Hematopoietic multipotent progenitor cell treated with erythropoietin and hydrocortisone succinate and interleukin-3 and kit ligand, for 17 days (in vitro differentiated cells): ENCODE results near the gene AMFR.

Experiments
- DNase-seq: peaks from one replicate; pipeline ENCODE4 v3.0.0-alpha.2; 2015; ENCODE audit warnings: low spot score

AMFR gene

DNA sequence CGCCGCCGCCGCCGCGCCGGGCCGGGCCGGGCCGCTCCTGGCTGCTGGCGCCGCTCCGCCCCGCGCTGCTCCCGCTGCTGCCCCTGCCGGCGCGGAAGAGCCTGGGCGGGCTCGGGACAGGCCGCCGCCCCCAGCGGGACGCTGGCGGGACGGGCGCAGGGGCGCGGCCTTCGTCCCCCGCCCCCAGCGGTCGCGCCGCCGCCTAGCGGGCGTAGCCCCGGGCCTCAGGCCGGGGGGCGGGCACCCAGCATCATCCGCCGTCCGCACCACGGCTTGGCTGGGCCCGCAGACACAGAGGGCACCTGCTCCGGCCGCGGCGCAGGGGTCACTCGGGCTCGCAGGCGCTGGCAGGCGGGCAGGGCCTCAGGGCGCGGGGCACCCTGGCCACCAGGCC, at the start of gene AMFR:
TSS of gene AMFR (minus strand) at position 107 of the 394 bp plus-strand sequence. CDS start 218 bp downstream, outside the sequence.
- DNase-seq, result peak; percentile 83

DNA sequence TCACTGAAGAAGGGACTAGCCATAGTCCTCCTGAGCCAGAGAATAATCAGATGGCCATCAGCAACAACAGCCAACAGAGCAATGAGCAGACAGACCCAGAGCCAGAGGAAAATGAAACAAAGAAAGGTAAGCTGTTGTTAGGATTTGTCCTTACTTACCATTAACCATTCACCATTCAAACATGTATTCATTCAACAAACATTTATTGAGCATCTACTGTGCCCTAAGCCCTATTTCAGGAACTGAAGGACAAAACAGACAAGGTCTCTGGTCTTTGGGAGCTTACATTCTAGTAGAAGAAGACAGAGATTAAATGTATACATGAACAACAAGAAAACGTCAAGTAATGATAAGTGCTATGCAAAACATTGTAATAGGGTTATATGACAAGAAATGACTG, 45.3 kb upstream of the AMFR start:
- DNase-seq, result no peak

DNA sequence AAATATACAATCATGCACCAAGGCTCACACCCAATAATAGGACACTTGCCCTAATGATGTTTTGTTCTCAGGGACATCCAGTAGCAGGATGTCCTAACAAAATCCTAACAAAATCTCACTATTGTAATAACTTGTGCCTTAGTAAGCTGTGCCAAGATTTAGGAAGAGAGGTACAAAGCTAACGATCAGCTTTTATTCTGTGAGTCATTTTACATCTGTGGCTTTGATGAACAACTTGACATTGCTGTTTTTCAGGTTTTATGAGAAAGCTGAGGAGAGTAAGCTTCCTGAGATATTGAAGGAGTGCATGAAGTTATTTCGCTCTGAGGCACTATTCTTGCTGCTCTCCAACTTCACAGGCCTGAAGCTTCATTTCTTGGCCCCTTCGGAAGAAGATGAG, 44.9 kb upstream of the AMFR start:
- no peak for DNase-seq

DNA sequence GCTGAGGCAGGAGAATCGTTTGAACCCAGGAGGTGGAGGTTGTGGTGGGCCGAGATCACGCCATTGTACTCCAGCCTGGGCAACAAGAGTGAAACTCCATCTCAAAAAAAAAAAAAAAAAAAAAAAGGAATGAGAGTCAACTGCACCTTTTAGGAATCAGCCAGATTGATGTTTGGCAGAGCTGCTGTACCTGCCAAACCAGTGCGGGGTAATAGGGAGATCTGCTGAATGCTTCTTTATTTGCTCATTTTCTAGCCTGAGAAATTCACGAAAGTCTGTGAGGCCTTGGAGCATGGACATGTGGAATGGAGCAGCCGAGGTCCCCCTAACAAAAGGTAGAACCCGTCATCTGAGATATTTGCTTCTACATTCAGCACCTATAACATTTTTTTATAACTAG, 44.4 kb upstream of the AMFR start:
- no peak for DNase-seq

DNA sequence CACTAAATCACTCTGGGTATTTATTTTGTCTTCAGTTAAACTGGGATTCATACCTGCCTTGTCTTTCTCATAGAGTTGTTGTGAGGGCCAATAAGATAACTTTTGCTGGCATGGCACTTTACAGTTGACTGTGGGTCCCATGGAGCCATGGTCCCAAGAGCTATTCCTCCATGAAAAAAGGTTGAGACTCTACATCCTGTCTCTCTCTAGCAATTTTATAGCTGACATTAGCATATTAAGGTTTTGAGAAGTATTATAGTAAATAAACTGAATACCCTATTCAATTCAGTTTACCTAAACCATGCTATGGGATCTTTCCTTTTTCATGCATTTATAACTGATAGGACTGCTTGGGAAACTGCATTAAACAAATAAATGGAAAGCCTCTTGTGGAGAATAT, 43.5 kb upstream of the AMFR start:
- DNase-seq, result no peak

DNA sequence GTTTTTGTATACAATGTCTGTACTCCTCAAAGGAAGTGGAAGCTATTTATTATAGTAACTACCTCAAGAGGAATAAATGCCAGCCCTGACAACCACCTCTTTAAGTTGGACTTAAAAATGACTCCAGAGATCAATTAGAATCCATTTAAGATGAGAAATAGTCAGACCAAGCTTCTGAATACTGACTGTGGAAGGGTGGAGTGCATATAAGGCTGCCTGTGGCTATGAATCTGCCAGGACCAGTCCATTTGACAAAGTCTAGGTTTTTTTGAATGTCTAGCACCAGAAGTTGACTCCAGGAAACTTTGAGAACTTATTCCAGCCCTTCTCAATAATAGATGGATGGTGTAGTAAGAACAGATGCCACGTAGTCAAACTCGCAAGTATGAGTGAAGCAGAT, 41.0 kb upstream of the AMFR start:
- no peak for DNase-seq

DNA sequence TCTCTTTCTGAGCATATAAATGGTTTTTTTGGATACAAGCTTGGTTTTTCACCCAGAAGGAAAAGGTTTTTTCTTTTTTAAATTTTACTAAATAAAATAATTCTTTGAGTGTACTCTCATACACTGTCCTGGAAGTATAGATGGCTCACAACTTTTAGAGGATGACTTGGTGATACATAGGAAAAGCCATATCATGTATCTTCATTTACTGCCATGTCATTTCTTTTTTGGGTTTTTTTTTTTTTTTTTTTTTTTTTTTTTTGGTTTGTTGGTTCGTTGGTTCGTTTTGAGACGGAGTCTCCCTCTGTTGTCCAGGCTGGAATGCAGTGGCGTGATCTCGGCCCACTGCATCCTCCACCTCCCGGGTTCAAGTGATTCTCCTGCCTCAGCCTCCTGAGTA, 37.8 kb upstream of the AMFR start:
- no peak for DNase-seq

DNA sequence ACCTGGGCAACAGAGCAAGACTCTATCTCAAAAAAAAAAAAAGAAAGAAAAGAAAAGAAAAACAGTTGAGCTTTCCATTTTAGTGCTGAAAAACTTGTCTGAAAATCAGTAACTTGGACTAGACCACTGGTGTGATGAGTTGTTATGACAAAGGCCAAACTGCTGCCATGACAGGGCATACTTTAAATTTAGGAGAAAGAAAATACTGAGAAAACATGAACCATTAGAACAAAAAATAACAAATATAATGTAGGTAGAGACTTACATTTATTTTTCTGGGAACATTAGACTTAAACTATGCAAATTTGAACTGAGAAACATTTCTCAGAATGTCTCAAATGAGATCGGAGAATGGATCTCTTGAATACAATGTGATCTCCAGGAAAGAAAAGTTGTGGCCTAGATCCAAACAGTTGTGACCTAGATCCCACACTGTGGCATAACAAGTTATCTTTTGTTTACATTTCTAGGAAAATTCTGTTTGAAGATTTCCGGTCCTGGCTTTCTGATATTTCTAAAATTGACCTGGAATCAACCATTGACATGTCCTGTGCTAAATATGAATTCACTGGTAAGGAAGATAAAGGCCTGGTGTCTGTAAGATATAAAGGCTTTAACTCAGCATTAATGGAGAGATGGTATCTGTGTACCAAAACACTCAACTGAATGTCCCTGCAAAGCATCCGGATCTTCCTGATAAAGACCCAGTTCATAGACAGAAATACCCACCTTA, 36.9 kb upstream of the AMFR start:
- DNase-seq, result no peak

DNA sequence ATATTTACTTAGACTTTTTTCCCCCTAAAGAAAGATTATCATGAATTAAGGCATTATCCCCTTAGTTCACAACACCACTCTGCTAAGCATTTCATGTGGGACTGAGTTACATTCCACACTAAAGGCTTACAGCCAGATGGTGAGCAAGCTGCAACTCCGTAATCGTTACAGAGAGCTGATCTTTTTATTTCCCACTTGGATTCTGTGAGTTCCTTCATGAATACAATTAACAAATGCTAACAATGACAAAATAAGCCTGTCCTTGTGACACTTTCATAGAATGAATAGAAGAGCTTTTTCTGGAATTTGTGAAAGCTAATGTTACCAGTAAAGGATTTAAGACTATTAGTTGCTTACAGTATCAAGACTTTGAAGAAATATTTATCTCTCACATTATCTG, 34.8 kb upstream of the AMFR start:
- no peak for DNase-seq

DNA sequence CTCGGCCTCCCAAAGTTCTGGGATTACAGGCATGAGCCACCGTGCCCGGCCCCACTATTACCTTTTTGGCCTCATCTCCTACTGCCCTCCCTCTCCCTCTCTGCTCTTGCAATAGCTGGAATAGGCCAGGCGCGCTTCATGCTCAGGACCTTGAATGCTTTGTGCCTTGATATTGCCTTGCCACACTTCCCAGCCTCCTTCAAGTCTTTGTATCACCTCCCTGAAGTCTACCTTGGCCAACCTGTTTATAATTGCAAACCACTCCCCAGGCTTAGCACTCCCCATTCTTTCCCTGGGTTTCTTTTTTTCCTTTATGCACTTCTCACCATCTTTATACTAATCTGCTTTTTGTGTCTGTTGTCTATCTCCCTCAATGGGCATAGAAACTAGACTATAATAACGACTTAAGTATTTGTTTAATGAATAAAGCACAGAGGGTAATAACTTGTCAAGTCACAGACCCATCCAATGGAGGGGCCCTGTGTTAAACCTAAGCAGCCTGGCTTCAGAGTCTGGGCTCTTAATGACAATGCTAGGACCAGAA, 32.7 kb upstream of the AMFR start:
- DNase-seq, result no peak

DNA sequence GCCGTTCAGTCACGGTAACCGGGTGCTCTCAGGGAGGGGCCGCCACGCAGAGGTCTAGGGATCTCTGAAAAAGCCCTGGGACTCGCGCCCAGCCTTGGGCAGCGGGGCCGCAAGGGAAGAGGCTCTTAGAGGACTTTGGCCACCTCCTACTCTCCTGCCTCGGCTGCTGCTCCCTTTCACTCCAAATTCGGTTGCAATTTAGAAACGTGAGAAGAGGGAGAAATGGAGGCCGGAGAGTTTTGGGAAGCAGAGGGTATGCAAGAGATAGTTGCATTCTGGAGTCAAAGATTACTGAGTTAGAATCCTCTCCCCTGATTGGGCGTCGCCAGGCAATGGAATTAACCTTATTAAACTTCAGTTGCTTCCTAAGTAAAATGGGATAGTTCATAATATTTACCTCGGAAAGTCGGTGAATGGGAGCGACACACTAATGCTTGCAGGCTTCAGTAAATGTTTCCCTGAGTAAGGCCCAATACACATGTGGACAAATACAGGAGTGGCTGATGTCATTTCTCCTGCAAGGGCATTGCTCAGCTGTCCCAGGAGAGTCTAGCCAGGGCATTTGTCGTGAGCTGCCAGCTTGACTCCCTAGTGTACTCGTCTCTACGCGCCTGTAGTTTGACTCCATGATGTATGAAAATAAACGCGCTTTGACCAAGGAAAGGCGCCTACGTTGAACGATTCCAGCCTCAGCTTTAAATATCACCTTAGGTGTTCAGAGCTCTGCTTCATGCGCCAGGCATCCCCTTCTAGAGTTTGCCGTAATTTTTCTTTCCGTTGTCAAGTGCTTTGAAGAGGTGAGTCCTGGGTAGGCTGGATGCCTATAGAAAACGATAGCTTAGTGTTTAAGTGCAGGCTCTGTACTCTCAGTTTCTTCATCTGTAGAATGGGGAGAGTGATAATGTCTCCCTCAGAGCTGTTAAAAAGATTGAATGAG, 26.7 kb upstream of the AMFR start:
- DNase-seq, result no peak

DNA sequence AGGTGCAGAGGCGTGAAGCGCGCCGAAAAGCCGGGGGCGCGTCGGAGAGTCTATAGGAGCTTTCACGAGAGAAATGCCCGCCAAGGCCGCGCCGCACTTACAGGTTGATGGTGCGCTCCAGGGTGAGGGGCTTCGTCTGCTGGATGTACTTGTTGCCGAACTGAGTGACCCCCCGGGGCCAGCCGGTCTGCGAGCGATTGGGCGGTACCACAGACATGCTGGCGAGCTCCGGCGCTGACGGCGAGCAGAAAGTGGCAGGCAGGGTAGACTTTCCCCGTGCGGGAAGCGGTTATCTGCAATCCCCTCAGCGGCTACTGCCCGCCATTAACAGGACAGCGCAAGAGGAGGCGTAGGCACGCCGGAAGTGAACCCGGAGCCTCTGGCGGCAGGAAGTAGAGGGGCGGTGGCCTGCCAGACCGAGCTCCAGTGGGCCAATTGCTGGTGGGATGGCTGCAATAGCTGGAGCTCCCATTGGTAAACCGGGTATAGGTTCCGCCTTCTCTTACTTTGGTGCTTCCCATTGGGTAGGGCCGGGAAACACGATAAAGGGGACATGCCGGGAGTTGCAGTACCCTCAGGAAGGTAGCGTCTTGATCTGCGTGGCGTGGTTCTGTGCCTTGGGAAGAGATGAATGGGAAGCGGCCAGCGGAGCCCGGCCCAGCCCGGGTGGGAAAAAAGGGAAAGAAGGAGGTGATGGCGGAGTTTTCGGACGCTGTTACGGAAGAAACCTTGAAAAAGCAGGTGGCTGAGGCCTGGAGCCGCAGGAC, 25.8 kb upstream of the AMFR start, which contains the start of the genes NUDT21 and OGFOD1:
TSS of gene NUDT21 (minus strand) at position 347 of the 767 bp plus-strand sequence. CDS start at position 217, 130 bp downstream.
TSS of gene OGFOD1 (plus strand) at position 569 of the 767 bp plus-strand sequence. CDS start at position 628, 59 bp downstream.
- DNase-seq, result peak; percentile 96

DNA sequence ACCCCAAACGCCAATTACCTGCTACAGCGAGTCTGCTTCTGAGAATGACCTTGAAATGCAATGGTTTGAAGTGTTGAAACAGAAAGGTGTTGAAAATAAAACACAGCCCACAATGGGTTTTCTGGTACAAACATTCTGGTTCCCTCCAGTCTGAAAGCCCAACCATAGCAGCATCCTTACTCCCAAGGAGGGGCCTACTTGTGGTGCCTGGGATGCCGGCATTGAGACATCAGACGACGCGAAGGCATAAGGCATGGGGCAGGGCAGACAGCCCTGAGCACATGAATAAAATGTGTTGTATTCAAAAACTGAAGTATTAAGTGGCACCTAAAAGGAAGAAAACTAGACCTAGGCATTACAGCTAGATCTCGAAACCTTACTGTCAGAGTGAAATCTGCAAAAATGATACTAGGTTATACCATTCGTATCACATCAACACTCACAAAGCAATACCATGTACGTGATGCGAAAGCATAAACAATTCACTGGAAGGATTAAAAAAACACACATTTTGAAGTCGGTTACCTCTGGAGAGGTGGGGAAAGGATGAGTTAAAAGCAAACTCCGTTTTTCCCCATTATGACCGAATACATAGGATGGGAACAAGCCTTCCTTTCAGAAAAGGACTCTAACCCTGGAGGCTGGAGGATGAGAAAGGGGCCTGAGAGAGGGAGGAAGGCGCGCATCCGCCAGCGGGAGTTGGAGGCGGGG, 25.1 kb upstream of the AMFR start:
- DNase-seq, result no peak

DNA sequence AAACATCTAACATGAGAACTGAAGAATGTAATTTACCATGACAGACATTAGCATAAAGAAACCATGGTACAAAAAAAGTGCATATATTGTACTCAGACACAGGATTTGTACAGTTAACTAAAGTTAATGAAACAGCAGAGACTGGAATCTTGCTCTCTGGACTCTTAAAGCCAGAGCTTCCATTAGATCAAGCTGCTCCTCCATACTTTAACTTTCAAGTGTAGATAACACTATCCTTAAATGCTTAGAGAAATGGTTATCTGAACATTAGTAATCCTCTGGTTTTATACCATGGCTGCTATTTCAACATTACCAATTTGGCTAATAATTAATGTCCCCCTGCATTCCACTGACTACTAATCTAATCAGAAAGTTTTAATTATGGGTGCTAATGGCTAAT, 22.7 kb upstream of the AMFR start:
- no peak for DNase-seq

DNA sequence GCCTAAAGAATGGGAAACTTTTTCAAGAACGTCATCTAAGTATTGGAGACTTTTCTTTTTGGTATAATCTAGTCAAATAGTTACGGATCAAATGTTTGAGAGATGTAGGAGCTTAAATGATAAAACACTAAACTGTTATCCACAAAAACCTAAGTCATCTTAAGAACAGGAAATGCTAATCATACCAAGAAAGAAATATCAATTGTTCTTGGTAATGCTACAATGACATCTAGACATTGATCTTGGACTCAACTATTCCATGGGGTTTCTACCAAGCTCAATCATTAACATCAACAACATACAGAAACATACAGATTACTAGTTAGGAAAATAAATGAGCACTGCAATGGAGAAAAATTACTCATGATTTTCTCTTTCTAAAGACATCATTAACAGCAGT, 21.9 kb upstream of the AMFR start:
- DNase-seq, result no peak

DNA sequence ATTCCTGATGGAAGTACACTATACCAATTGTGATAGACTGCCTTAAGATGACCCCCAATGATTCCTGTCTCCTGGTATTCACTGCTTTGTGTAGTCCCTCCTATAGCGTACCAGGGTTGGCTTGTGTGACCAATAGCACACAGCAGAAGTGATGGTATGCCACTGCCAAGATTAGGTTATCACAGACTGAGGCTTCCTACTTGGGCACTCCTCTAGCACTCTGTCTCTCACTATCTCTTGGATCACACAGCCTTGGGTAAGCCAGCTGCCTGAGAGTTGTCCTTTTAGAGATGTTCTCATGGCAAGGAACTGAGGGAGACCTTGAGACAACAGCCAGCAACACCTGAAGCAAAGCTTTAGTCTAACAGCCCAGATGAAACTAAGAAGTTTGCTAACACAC, 12.7 kb upstream of the AMFR start:
- DNase-seq, result peak; percentile 47

DNA sequence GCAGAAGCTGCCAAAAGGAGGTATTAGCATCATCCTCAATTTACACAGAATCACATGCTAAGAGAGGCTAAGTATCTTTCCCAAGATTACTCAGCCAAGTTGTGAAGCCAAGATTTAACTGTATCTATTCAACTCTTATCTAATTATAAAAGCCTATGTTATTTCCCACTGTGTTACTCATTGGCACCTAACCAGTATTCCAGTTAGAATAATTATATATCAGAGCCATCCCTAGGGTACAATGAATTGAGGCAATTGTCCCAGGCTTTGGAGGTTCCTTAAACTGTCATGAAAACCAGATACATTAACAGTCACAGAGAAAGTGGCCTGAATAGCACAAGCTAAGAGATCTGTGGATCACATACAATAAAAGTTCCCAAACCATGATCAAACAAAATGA, 10.9 kb upstream of the AMFR start:
- no peak for DNase-seq

DNA sequence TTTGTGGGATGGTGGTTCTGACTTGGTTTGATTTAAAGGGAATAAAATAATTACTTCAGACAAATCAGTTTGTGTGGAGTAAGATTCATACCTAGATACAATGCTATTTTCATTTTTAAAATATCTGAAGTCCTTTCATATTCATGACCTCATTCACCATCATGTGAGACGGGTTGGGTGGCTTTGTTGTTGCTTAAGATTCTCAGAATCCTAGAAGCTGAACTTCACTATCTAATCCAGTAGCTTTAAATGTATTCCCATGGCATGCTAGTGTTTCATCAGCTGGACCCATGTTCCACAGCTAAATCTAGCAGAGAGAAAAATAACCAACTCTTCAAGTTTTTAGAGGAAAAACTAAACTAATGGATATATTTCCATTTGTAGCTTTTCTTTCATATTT, 2.7 kb upstream of the AMFR start:
- DNase-seq, result no peak

DNA sequence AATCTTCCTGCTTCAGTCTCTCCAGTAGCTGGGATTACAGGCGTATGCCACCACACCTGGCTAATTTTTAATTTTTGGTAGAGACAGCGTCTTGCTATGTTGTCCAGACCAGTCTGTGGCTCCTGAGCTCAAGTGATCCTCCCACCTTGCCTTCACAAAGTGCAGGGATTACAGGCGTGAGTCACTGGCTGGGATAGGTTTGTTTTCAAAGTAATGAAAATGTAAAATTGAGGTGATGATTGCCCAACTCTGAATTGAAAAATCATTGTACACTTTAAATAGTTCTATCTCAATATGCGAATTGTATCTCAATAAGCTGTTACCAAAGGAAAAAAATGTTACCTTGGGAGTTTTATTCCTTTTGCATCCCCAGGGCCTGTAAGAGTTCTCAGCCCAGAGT, 1.2 kb upstream of the AMFR start:
- no peak for DNase-seq

DNA sequence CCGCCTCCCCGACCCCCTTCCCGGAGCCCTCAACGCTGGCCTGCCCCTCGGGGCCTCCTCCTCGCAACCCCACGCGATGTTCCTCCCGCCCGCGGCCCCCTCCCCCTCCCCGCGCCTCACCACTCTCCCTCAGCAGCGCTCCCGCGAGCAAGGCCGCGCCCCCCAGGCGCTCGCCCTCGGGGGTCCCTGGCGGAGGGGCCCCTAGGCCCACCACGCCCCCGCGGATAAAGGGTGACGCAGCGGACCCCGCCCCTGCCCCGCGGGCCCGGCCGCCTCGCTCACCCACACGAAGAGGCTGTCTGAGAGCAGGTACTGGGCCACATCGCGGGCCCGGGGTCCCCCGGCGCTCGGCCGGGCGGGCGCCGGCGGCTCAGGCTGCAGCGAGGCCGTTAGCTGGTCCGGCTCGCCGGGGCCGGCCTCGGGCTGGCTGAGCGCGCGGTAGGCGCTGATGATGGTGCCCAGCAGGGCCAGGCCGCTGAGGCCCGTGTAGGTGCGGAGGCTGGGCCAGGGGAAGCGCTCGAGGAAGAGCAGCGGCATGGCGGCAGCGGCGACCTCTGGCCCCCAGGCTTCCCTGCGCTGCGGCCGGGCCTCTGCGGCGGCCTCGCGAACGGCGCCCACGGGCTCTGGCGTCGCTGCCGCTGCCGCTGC, 430 bp downstream of the AMFR start:
- DNase-seq, result peak; percentile 53

DNA sequence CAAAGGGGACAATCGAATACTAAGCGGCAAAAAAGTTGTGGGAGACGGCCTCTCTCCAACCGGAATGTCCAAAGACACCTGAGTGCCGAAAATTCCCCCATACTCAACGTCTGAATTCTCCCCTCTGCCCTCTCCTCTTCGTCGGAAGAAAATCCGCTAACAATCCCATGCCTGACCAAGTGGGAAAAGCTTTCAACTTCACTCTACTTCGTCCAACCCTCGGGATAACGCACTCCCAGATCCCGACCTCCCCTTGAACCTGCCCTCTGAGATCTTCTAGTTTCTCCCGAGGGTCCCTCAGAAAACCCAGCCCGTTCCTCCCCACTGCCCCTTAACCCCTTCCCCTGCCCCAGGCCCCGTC, 961 bp downstream of the AMFR start:
- no peak for DNase-seq
